Ishikawa (cell line): Measurements from ENCODE around the gene LIMS2.

Source experiments
- CEBPB ChIP-seq: IDR thresholded peaks from 2 replicates; pipeline ENCODE4 v1.6.1; 2012
- CREB1 ChIP-seq: IDR thresholded peaks from 2 replicates; pipeline ENCODE4 v1.6.1; 2012; ENCODE audit warnings: low read depth
- EP300 ChIP-seq: IDR thresholded peaks from 2 replicates; pipeline ENCODE4 v1.6.1; 2012; ENCODE audit warnings: borderline replicate concordance
- RAD21 ChIP-seq: IDR thresholded peaks from 2 replicates; pipeline ENCODE4 v1.6.1; 2012; ENCODE audit warnings: low read depth
- REST ChIP-seq: IDR thresholded peaks from 2 replicates; pipeline ENCODE4 v1.6.1; 2012; ENCODE audit warnings: low read depth, mild to moderate bottlenecking
- TAF1 ChIP-seq: IDR thresholded peaks from 2 replicates; pipeline ENCODE4 v1.6.1; 2012; ENCODE audit warnings: low read depth, mild to moderate bottlenecking

- TF ChIP-seq EP300 (no peak), REST (no peak), CREB1 (no peak), TAF1 (no peak), RAD21 (no peak), CEBPB (no peak)
Measured at GRCh38 chr2:127597984-127598380, 77.3 kb downstream of the LIMS2 start.
